HG03280 (cell line): ENCODE measurements around the gene MAEA.

Source experiments
- ATAC-seq: cut with Tn5 transposase; IDR thresholded peaks from one replicate; pipeline ENCODE4 v1.9.1; 2021; ENCODE audit warnings: mild to moderate bottlenecking, moderate library complexity; ENCODE audit not compliant: unreplicated experiment

MAEA gene

GRCh38 chr4:1349359-1350168, 59.9 kb downstream of the MAEA start:
- ATAC-seq = no peak

GRCh38 chr4:1350169-1350520, 60.5 kb downstream of the MAEA start:
- ATAC-seq = no peak

- ATAC-seq = no peak
Measured at GRCh38 chr4:1351854-1352566, 62.3 kb downstream of the MAEA start.

- ATAC-seq = no peak
Measured at GRCh38 chr4:1352567-1352900, 62.8 kb downstream of the MAEA start.

- no peak for ATAC-seq
Measured at GRCh38 chr4:1353186-1354055, 63.7 kb downstream of the MAEA start.

GRCh38 chr4:1354136-1354982, 64.7 kb downstream of the MAEA start:
- ATAC-seq = no peak

- ATAC-seq = no peak
Measured at GRCh38 chr4:1354983-1355275, 65.2 kb downstream of the MAEA start.

- no peak for ATAC-seq
Measured at GRCh38 chr4:1355378-1355777, 65.7 kb downstream of the MAEA start.

GRCh38 chr4:1356181-1356998, 66.7 kb downstream of the MAEA start:
- ATAC-seq = no peak

GRCh38 chr4:1357356-1358248, 67.9 kb downstream of the MAEA start:
- no peak for ATAC-seq

GRCh38 chr4:1358421-1359143, 68.9 kb downstream of the MAEA start:
- no peak for ATAC-seq

- ATAC-seq = no peak
Measured at GRCh38 chr4:1359144-1359501, 69.4 kb downstream of the MAEA start.

GRCh38 chr4:1359976-1360375, 70.3 kb downstream of the MAEA start:
- no peak for ATAC-seq

GRCh38 chr4:1360423-1361283, 71.0 kb downstream of the MAEA start:
- ATAC-seq = no peak

- no peak for ATAC-seq
Measured at GRCh38 chr4:1361431-1361830, 71.7 kb downstream of the MAEA start.

- ATAC-seq = no peak
Measured at GRCh38 chr4:1362046-1362445, 72.4 kb downstream of the MAEA start.

GRCh38 chr4:1362521-1362920, 72.8 kb downstream of the MAEA start:
- no peak for ATAC-seq

GRCh38 chr4:1363513-1363912, 73.8 kb downstream of the MAEA start:
- ATAC-seq = no peak
